Measurements from ENCODE around the gene DENND1A. TPM values are rescaled to one million over a fixed set of nuclear protein-coding genes. Genes with fewer than 3 reads are reported as not detected.

Gene DENND1A
- total RNA-seq, 1 donor from 2014 or later = 23.0 TPM

GRCh38 chr9:123356851-123357742 is 572.8 kb downstream of the DENND1A start:
- H3K4me1 ChIP-seq = peaks cover 10% of the 10 kb centered on the region
- DNase-seq (no peak), ATAC-seq (no peak)
- intact Hi-C loops (cut with DNase I) = no loop called here
- H3K36me3 ChIP-seq = no peaks in the 10 kb centered on the region
- H3K9me3 ChIP-seq = no peaks in the 10 kb centered on the region
- H3K27ac ChIP-seq = no peak overlapping the region
- peaks cover 11% of the 10 kb centered on the region for H3K27me3 ChIP-seq (ENCODE audit: low read depth)
- TF ChIP-seq, protein P1, sequence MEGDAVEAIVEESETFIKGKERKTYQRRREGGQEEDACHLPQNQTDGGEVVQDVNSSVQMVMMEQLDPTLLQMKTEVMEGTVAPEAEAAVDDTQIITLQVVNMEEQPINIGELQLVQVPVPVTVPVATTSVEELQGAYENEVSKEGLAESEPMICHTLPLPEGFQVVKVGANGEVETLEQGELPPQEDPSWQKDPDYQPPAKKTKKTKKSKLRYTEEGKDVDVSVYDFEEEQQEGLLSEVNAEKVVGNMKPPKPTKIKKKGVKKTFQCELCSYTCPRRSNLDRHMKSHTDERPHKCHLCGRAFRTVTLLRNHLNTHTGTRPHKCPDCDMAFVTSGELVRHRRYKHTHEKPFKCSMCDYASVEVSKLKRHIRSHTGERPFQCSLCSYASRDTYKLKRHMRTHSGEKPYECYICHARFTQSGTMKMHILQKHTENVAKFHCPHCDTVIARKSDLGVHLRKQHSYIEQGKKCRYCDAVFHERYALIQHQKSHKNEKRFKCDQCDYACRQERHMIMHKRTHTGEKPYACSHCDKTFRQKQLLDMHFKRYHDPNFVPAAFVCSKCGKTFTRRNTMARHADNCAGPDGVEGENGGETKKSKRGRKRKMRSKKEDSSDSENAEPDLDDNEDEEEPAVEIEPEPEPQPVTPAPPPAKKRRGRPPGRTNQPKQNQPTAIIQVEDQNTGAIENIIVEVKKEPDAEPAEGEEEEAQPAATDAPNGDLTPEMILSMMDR (IDR thresholded peaks at IDR 0.05) = no peak
- no peak overlapping the region for H3K4me3 ChIP-seq

DNA sequence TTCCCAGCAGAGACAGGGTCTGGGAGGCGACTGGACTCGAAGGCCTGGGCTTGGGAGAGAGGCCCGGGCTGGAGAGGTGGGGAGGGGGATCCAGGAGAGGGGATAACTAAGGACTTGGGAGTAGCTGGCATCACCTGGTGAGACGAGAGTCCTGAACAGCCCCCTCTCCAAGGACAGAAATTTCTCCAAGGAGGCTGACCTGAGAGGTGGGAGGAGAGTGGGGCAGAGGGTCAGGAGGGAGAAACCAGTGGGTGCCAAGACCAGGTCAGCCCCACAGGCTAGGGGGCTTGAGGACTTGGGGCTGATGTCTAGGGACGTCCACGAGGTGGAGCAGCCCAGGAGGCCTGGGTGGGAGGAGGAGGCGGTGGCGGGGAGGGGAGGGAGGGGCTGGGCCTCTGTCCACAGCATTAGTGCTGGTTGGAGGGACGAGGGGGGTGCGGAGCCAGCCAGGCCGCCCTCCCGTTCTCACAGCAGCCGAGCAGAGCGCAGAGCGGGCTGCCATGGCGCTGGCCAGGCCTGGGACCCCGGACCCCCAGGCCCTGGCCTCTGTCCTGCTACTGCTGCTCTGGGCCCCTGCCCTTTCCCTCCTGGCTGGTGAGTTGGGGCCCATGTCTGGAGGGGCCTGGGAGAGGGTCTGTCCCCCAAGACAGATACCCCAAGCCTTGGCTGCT is 574.0 kb downstream of the DENND1A start, which contains the start of gene CRB2:
TSS of gene CRB2 (plus strand) at position 437 of the 671 bp plus-strand sequence. CDS start at position 501, 64 bp downstream.
- Histone ChIP-seq H3K4me1 (peaks cover 10% of the 10 kb centered on the region), H3K36me3 (no peaks in the 10 kb centered on the region), H3K27me3 (ENCODE audit: low read depth) (peaks cover 11% of the 10 kb centered on the region), H3K27ac (no peak within 1 kb of the TSS), H3K4me3 (no peak within 1 kb of the TSS), H3K9me3 (no peaks in the 10 kb centered on the region)
- no peak for ATAC-seq
- TF ChIP-seq, protein P1 (IDR thresholded peaks at IDR 0.05) = no peak
- intact Hi-C loops (cut with DNase I) = no loop called here
- no peak for DNase-seq

GRCh38 chr9:123354806-123355508 is 575.0 kb downstream of the DENND1A start:
- ATAC-seq = no peak
- intact Hi-C loops (cut with DNase I) = no loop called here
- H3K4me1 ChIP-seq = peaks cover 6% of the 10 kb centered on the region
- no peaks in the 10 kb centered on the region for H3K36me3 ChIP-seq
- TF ChIP-seq, protein P1 (IDR thresholded peaks at IDR 0.05) = no peak
- DNase-seq = peak; percentile 42
- H3K9me3 ChIP-seq = no peaks in the 10 kb centered on the region
- no peak overlapping the region for H3K4me3 ChIP-seq
- H3K27ac ChIP-seq = no peak overlapping the region
- peaks cover 11% of the 10 kb centered on the region for H3K27me3 ChIP-seq (ENCODE audit: low read depth)

DNA sequence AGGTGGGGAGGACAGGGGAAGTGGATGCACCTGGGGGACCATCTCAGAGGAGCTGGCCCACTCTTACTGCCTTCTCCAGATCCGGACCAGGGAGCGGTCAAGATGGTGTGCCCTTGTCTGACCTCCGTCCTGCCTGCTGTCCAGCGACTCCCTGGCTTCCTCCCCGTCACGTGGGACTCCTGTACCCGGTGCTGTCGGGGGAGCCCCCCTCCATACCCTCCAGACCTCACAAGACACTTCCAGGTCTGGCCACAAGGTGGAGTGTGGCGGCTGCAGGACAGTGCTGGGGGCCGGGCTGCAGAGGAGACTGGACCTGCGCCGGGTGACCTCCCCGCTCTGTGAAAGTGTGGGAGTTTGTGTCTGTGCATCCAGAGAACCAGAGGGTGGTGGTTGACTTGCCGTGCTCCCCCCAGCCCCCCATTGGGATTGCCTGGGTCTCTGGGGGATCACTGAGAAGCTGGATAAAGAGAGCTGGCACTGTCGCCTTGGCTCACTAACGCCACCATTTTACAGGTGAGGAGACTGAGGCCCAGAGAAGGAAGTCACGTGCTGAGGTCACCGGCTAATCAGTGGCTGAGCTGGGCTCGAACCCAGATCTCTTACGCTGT is 575.8 kb downstream of the DENND1A start:
- ATAC-seq = peak; percentile 79 to 81
- TF ChIP-seq, protein P1 (IDR thresholded peaks at IDR 0.05) = peak; percentile 79
- H3K4me1 ChIP-seq = peaks cover 5% of the 10 kb centered on the region
- intact Hi-C loops (cut with DNase I) = no loop called here
- peaks cover 11% of the 10 kb centered on the region for H3K27me3 ChIP-seq (ENCODE audit: low read depth)
- H3K4me3 ChIP-seq = no peak overlapping the region
- H3K9me3 ChIP-seq = no peaks in the 10 kb centered on the region
- DNase-seq = peak; percentile 70
- no peaks in the 10 kb centered on the region for H3K36me3 ChIP-seq
- no peak overlapping the region for H3K27ac ChIP-seq

DNA sequence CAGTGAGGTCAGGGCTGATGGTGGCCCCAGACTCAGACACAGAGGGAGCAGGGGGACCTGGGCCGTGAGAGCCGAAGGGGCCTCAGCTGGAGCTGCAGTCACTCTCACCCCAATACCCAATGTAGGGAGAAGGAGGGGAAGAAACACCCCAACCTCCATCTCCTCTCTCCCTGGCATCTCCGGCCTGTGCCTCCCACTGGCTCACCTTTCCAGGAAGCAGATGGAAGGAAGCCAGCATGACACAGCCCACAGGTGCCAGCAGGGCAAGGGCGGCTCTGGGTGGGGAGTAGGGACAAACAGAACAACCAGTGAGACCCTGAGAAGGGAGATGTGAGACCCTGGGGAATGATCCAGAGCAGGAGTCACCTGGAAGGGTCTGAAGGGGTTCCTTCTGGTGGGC is 576.9 kb downstream of the DENND1A start:
- Histone ChIP-seq H3K27ac (no peak overlapping the region), H3K4me3 (no peak overlapping the region), H3K4me1 (peaks cover 5% of the 10 kb centered on the region), H3K36me3 (no peaks in the 10 kb centered on the region), H3K27me3 (ENCODE audit: low read depth) (peaks cover 11% of the 10 kb centered on the region), H3K9me3 (no peaks in the 10 kb centered on the region)
- TF ChIP-seq, protein P1 (IDR thresholded peaks at IDR 0.05) = no peak
- DNase-seq = no peak
- intact Hi-C loops (cut with DNase I) = no loop called here
- no peak for ATAC-seq

Data from lower lobe of right lung (tissue), 2 donors.